DMS 273 (cell line): ENCODE measurements around the gene UTP11.

ENCODE experiments used
- DNase-seq: peaks from one replicate; lab custom pipeline; 2025; ENCODE audit not compliant: unreplicated experiment; lab: John Stamatoyannopoulos, UW

The UTP11 gene

DNA sequence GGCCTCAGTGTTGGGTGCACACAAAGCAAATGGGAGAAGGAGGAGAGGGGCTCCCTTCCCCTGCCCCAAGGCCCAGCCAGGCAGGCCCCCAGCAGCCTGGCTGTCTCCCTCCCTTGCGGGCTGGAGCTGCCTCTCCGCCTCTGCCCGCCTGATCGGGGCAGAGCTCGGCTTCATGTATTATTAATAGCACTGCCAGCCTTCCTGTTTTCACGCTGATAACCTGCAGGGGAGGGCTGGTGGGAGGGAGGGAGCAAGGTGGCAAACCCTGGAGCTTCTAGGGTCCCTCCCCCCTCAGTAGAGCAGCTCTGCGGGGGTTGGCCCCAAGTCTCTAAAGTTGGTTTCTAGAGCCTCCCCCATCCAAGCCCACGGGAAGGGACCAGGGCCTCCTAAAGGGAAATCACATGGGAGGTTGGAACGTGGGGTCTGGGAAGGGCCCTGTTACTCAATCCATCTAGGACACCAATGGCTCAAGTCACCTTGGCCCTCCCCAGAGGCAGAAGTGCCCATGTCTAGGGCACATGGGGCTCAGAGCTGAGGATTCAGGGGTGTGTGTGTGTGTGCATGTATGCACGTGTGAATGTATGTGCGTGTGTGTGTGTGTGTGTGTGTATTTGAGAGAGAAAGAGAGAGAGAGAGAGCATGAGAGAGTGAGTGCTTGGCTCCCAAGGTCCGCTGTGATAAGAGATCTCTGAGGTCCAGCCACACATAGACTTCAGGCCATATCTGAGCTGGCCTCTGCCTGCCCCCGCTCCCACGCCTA, 55.9 kb downstream of the UTP11 start:
- DNase-seq, result peak; percentile 99

DNA sequence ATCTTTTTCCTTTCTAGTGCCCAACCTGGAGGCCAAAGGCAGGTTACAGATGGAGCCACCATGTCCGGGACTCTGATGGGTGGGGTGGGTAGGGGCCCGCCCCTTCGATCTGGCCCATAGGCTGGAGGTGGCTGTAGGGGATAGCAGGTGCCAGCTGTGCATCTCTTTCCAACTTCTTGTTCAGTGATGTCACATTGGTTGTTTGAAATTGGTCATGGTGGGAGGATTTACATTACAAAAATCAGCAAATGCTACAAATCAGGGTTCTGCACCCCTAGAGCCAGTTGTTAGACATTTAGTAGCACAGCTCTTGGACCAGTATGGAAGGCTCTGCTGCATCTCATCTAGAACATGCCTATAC, 56.4 kb downstream of the UTP11 start:
- DNase-seq, result no peak

DNA sequence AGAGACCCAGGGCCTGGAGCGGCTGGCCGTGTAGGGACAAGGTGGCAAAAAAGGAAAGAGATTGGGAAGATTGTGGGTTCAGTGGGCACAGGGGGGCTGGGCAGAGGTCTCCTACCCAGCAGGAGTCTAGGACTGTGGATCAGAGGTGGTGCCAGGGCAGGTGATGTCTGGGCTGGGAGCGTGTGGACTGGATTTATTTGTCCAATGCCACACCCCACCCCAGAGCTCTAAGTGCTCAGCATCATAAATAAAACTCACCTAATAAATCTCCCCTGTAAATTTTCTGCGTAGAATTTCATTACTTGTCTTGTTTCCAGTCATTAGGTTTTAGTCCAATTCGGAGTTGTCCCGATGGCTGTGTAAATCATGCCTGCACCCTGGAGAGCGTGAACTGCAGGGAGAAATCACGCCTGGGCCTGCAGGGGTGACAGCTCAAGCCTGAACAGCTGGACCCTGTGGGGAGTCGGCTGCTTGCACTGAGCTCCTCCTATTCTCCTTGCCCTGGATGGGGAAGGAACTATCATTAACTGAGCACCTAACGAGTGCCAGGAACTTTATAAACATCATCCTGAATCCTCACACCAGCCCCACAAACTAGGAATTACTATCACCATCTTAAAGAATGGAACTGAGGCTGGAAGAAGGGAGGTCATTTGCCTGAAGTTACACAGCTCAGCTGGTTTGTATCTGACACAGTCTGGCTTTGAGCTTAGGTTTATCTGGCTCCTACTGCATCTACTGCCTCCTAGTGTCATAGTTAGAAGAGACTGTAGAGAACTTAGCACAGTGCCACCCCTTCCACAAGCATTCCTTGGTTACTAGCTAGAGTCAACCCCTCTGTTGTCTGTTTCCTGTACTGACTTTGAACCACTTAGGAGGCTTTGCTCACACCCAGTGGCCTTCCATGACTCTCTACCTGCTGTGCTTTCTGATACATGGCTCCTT, 59.0 kb downstream of the UTP11 start:
- DNase-seq, result peak; percentile 99

DNA sequence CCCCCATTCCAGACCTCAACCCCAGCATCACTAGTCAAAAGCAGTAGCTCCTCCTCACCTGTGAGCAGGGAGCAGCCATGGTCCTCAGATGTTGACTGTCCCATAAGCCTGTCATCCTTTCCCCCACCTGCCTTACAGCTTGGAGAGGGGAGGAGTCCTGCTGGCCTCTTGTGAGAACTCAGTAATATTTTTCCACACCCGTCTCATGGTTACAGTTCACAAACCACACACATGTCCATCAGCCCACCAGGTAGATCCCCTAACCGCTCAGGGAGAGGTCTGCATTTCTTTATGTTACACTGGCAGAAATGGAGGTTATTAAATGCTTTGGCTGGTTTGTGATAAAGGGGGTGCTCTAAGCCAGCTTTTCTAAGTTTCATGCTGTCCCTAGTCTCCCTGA, 60.3 kb downstream of the UTP11 start:
- DNase-seq, result no peak

DNA sequence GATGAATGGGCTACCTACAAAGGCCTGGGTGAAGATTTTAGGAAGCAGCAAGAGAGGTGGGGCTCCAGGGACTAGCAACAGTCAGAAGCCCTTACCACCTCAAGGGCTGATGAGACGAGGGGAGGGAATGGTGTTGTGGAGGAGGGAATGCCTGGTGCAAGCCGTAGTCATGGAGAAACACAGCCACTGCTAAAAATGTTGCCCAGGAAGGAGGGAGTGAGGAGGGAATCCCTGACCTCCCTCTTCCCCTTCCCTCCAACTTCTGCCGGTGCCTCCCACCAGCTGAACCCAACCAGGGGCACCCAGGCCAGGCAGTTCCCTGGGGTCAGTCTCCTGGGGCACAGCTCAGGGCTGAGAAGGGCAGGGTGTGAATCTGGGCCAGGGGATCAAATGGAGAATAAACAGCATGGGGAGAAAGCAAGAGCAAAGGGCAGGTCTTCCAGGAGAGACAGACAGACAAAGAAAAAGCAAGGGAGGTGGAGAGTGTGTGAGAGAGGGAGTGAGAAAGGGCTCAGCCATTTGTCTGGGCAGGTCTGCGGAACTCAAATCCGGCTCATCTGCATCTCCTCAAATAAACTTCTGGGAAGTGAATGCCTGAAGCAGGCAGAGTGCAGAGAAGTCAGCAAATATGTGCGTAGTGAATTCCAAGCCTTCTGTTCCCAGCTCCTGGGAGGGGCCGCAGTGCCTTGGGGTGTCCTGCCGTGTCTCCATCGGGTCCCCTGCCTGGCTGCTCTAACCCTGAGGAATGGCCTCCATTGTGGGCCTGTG, 61.2 kb downstream of the UTP11 start:
- peak; percentile 97 for DNase-seq

DNA sequence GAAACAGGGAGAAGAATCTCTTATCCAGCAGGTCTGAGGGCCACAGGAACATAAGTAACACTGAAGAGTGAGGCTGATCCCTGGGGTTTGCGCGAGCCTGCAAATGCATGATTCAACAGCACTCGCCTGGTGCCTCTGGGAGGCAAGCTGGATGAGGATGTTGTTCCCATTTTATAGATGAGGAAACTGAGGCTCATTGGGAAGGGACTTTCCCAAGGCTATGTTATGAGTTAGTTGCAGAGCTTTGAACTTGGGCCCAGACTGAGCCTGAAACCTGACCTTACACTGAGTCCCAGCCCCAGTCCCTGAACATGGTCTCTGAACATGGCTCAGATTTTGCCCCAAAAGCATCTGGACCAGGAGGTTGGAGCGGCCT, 61.8 kb downstream of the UTP11 start:
- no peak for DNase-seq
